Gastrocnemius medialis (tissue), 4 donors: ENCODE results near the gene CMTM1.

ENCODE experiments used
- POLR2A ChIP-seq, 2 donors: fragments of 450-650 bp; IDR thresholded peaks; one replicate each; pipeline ENCODE4 v1.6.1; 2017; ENCODE audit warnings: antibody characterized with exemption in 2 of 2, mild to moderate bottlenecking in 2 of 2, moderate library complexity in 2 of 2
- TF ChIP-seq, protein P1 (sequence below), 5 experiments: fragments of 450-650 bp in 3 of 5; fragments of 200-600 bp in 2 of 5; sonication (generic) in 2 of 5; IDR thresholded peaks in 4 of 5; conservative IDR thresholded peaks in 1 of 5; 1 replicate in 4 of 5; 2 replicates in 1 of 5; pipeline ENCODE4 v1.5.1; 2016 to 2019; ENCODE audit warnings: antibody characterized with exemption in 5 of 5, mild to moderate bottlenecking in 3 of 5, moderate library complexity in 3 of 5

DNA sequence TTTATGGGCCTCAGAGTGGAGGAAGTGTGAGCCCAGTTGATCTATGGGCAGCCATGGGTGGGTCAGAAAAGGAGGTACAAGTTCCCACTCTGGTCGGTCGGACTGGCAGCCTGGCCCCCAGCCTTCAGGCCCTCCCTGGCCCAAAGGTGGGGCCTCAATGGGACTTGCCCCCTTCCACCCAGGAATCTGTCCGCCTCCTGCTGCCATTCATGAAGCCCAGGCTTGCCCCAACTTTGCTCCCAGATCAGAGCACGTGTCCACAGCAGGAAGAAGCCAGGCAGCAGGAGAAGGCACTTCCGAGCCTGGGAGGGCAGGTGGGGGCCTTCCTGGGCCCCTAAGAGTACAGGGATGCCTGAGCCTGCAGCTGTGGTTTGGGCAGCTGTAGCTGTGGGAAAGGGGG is 35.2 kb downstream of the CMTM1 start:
- TF ChIP-seq, protein P1, sequence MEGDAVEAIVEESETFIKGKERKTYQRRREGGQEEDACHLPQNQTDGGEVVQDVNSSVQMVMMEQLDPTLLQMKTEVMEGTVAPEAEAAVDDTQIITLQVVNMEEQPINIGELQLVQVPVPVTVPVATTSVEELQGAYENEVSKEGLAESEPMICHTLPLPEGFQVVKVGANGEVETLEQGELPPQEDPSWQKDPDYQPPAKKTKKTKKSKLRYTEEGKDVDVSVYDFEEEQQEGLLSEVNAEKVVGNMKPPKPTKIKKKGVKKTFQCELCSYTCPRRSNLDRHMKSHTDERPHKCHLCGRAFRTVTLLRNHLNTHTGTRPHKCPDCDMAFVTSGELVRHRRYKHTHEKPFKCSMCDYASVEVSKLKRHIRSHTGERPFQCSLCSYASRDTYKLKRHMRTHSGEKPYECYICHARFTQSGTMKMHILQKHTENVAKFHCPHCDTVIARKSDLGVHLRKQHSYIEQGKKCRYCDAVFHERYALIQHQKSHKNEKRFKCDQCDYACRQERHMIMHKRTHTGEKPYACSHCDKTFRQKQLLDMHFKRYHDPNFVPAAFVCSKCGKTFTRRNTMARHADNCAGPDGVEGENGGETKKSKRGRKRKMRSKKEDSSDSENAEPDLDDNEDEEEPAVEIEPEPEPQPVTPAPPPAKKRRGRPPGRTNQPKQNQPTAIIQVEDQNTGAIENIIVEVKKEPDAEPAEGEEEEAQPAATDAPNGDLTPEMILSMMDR (IDR thresholded peaks at IDR 0.05 in 4 of 5, conservative IDR thresholded peaks at IDR 0.05 in 1 of 5), result no peak
- TF ChIP-seq POLR2A (IDR thresholded peaks at IDR 0.05), result no peak
